Lower lobe of right lung (tissue), 2 donors: ENCODE data around the gene GPR146. TPM values are rescaled to one million over a fixed set of nuclear protein-coding genes. Genes with fewer than 3 reads are reported as not detected.

Experiments
- ATAC-seq, 2 donors: fragments of 200-7000 bp; cut with Tn5 transposase; one replicate each; pipeline ENCODE4 v1.9.1; 2020 to 2022; ENCODE audit warnings: mild to moderate bottlenecking in 2 of 2, moderate library complexity in 2 of 2
- DNase-seq: peaks from one replicate; pipeline ENCODE4 v3.0.0-alpha.2; 2020
- H3K27ac ChIP-seq: fragments of 200-600 bp; one replicate; pipeline ENCODE4 v1.8.0; 2022
- H3K27me3 ChIP-seq: fragments of 200-600 bp; one replicate; pipeline ENCODE4 v1.8.0; 2022; ENCODE audit warnings: low read depth
- H3K36me3 ChIP-seq: fragments of 200-600 bp; one replicate; pipeline ENCODE4 v1.8.0; 2022; ENCODE audit warnings: mild to moderate bottlenecking
- H3K4me1 ChIP-seq: fragments of 200-600 bp; one replicate; pipeline ENCODE4 v1.8.0; 2022
- H3K4me3 ChIP-seq: fragments of 200-600 bp; one replicate; pipeline ENCODE4 v1.8.0; 2022; ENCODE audit warnings: mild to moderate bottlenecking
- H3K9me3 ChIP-seq: fragments of 200-600 bp; one replicate; pipeline ENCODE4 v1.8.0; 2022
- intact Hi-C: fragments of 100-400 bp; cut with DNase I; formaldehyde crosslinking; loops from one replicate; pipeline ENCODE4 v1.11.0; 2022
- total RNA-seq: library from RNA; stranded (reverse); fragmentation: NEBNext Ultra II Directional; extraction: Animal tissue kit (Norgen Biotek cat#: 25700); gene quantifications from one replicate; pipeline ENCODE4 v1.2.1, GENCODE V29; 2021
- TF ChIP-seq, protein P1 (sequence below): fragments of 200-600 bp; IDR thresholded peaks from one replicate; pipeline ENCODE4 v1.8.0; 2022; ENCODE audit warnings: antibody characterized with exemption, mild to moderate bottlenecking
- donor health status: DM: no; HTN: yes; CAD: no; lungs with severe emphysema.

The GPR146 gene
- total RNA-seq, 1 donor from 2014 or later = 44.8 TPM

DNA sequence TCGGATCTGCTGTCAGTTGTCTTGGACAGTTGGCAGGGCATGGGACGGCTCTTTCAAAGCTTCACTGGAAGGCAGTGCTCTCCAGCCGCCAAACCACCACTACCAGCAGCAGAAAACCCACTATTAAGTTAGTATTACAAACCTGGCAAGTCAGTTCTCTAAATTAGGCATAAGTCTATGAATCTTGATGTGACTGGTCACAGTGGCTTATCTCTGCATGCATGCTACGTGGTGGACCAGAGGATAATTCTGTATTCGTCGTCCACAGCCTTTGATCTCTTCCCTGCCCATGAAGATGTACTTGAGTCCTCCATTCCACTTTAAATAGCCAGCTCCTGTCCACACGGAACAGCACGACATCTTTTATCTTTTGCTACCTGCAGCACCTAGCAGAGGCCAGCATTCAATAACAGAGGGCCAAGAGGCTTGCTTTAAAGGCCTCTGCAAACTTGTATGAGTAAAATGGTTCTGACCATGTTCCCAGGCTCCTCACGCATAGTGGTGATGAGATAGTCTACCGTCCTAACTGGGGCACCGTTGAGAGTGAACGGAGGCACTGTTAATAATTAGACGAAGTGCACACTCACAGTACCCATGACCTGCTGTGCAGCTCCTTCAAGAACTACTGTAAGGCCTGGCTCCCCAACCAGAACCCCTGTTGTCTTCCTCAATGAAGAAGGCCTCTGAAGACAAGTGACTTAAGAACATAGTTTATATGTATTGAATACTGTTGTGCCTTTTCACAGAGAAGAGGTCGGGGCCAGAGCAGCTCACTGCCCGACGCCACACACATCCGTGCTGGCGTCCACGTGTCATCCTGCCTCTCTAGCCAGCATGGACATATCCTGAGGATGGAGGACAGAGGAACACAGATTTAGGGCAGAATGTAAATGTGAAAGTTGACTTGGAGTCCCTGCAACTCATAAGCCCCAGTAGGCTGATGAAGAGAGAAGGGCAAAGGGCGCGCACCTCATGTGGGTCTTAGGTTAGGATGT, 1.0 kb downstream of the GPR146 start:
- H3K9me3 ChIP-seq = no peaks in the 10 kb centered on the region
- ATAC-seq (no peak), DNase-seq (peak; percentile 21)
- peaks cover 93% of the 10 kb centered on the region for H3K4me1 ChIP-seq
- no peaks in the 10 kb centered on the region for H3K27me3 ChIP-seq
- intact Hi-C loops = no loop called here
- H3K4me3 ChIP-seq = peak overlapping the region; percentile 70
- TF ChIP-seq, protein P1, sequence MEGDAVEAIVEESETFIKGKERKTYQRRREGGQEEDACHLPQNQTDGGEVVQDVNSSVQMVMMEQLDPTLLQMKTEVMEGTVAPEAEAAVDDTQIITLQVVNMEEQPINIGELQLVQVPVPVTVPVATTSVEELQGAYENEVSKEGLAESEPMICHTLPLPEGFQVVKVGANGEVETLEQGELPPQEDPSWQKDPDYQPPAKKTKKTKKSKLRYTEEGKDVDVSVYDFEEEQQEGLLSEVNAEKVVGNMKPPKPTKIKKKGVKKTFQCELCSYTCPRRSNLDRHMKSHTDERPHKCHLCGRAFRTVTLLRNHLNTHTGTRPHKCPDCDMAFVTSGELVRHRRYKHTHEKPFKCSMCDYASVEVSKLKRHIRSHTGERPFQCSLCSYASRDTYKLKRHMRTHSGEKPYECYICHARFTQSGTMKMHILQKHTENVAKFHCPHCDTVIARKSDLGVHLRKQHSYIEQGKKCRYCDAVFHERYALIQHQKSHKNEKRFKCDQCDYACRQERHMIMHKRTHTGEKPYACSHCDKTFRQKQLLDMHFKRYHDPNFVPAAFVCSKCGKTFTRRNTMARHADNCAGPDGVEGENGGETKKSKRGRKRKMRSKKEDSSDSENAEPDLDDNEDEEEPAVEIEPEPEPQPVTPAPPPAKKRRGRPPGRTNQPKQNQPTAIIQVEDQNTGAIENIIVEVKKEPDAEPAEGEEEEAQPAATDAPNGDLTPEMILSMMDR = no peak
- H3K36me3 ChIP-seq = no peaks in the 10 kb centered on the region
- peak overlapping the region; percentile 84 for H3K27ac ChIP-seq

DNA sequence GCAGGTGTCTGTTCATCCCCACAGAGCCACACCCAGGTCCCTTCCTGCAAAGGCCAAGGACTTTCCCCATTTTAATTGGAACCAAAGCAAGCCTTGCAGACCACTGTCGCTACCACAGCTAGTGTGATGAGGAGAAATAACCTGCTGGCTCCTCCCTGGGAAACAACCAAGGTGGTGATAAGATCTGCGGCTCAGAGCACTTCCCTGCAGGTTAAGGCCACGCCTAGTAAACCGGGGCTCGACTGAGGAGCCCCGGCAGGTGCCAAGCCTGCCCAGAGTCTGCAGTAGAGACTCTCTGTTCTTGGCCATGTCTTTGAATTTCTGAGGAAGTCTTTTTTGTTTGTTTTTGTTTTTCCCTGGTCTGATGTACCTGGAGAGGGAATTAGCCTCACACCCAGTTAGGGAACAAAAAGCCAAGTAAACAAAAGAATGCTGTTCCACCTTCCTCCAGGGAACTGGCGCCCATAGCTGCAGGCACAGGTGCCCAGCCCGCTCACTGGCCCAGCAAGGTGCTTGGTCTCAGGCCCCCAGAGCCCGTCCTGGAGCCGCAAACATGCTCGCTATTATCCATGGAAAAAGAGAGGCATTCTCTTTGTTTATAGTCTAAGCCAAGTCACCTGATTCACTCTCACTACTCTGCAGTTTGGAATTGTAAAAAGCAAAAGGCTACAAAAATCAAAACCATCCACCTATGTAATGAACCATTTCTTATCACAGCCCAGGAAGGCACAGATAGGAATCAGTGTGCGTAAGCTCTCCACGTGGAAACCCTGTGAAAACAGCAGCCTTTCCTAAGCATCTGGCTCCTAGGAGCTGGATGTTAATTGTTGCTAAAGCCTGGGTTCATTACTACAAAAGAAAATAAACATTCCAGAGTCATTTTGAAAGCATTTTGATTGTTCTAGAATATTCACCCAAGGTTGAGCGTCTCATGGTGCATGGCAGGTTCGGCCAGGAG, 2.7 kb downstream of the GPR146 start:
- Histone ChIP-seq H3K4me3 (no peak overlapping the region), H3K4me1 (peaks cover 95% of the 10 kb centered on the region), H3K27me3 (no peaks in the 10 kb centered on the region), H3K9me3 (no peaks in the 10 kb centered on the region), H3K27ac (peak overlapping the region; percentile 64), H3K36me3 (no peaks in the 10 kb centered on the region)
- ATAC-seq (no peak), DNase-seq (peak; percentile 46)
- TF ChIP-seq, protein P1 = no peak
- intact Hi-C loops = no loop called here

DNA sequence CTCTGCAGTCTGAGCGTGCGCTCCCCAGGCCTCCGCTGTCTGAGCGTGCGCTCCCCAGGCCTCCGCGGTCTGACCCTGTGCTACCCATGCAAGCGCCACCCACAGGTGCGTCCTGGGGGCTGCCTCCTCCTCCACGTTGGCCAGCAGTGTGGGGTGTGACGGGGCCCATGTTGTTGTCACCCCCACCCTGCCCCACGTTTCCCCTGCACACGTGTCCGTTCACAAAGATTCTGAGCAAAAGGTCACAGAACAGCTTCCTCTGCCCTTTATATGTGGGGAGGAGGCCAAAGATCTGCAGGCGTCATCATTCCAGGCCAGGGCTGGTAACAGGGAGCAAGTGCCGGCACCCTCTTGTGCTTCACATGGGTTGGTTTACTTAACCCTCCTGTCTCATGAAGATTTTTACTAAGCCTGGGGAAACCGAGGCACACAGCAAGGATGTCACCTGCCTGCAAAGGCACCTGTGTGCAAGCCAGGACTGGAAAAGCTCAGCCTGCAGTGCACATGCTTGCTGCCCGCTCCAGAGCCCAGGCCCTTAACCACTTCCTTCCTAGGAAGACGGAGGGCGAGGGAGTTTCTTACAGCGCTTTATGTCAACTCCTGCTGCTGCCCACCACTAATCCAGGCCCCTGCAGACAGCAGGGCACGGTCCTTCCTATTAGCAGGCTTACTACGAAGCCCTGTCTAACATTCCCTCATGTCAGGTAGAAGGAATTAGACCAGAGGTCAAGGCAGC, 4.8 kb downstream of the GPR146 start:
- no peak overlapping the region for H3K4me3 ChIP-seq
- DNase-seq = no peak
- TF ChIP-seq, protein P1 = no peak
- H3K36me3 ChIP-seq = no peaks in the 10 kb centered on the region
- intact Hi-C loops = no loop called here
- H3K9me3 ChIP-seq = no peaks in the 10 kb centered on the region
- H3K4me1 ChIP-seq = peaks cover 96% of the 10 kb centered on the region
- H3K27ac ChIP-seq = peak overlapping the region; percentile 64
- H3K27me3 ChIP-seq = no peaks in the 10 kb centered on the region
- ATAC-seq = no peak

DNA sequence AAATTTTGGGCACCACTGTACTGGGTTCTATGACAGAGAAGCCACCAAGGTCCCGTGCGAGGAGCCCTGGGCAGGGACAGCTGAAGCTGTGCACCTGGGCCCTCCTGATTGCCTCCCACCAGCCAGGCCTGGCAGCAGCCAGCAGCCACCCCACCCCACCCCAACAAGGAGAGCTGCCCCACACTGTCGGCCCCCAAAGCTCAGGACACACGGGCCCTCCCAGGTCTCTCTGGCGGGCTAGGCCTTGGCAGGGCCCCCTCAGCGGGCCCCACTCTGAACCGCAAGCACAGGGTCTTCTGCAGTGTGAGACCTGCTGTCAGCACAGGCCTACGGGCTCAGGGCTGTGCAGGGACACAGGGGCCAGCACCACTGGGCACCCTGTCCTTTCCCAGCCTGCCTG, 5.5 kb downstream of the GPR146 start:
- intact Hi-C loops = no loop called here
- H3K36me3 ChIP-seq = no peaks in the 10 kb centered on the region
- H3K4me1 ChIP-seq = peaks cover 100% of the 10 kb centered on the region
- H3K9me3 ChIP-seq = no peaks in the 10 kb centered on the region
- peak; percentile 22 for DNase-seq
- H3K4me3 ChIP-seq = no peak overlapping the region
- no peak for ATAC-seq
- H3K27ac ChIP-seq = peak overlapping the region; percentile 64
- TF ChIP-seq, protein P1 = no peak
- H3K27me3 ChIP-seq = no peaks in the 10 kb centered on the region
